ENCODE data around the gene TNFRSF21. TPM values are rescaled to one million over a fixed set of nuclear protein-coding genes. Genes with fewer than 3 reads are reported as not detected.

TNFRSF21 gene
- total and polyA plus RNA-seq, 9 of the 15 experiments (the other 6 are each of a cell fraction or from before 2014, with no cell fraction given), result 0.63 to 5.7 (median 2.2) TPM

GRCh38 chr6:47252633-47253032, 57.1 kb downstream of the TNFRSF21 start:
- BruUV-seq (replicated peaks), result no TSS peak
- no peak overlapping the region for H2AFZ ChIP-seq (ENCODE audit: low read depth, low read length)
- no peaks in the 10 kb centered on the region for H3K9me3 ChIP-seq (replicated peaks; ENCODE audit: control insufficient read depth, insufficient read depth, low read depth, low read length)
- no peak overlapping the region for H3K4me2 ChIP-seq (ENCODE audit: insufficient read depth, low read length)
- ChIA-PET POLR2A (interaction anchor here (1.3 to 1.4 kb wide), 2 partner anchors 10 kb away, joined by 6 to 9 read pairs; no protein-coding TSS in a partner anchor), CTCF (ENCODE audit: low intra/inter-chr PET ratio) (no interaction called here)
- DNase-seq (ENCODE audit: extremely low read depth in 1 of 4, low spot score in 3 of 4), result no peak
- WGBS (ENCODE audit: insufficient coverage, low coverage, missing lambda C conversion rate), result 70% methylated on average over 6 of the region's 6 CpGs
- no peaks in the 10 kb centered on the region for H4K20me1 ChIP-seq (replicated peaks; ENCODE audit: control insufficient read depth, insufficient read depth, low read length)
- H3K4me3 ChIP-seq, result no peak overlapping the region
- no peak overlapping the region for H3K27ac ChIP-seq (ENCODE audit: extremely low read depth, low read depth, low read length)
- no peaks in the 10 kb centered on the region for H3K36me3 ChIP-seq (ENCODE audit: control insufficient read depth, insufficient read depth, low read length)
- no peak for FAIRE-seq
- peaks cover 2 to 3% of the 10 kb centered on the region in 2 experiments; a peak in 3 of 5 replicates for H3K4me1 ChIP-seq (replicated peaks in 1 of 2; ENCODE audit: control insufficient read depth in 2 of 2, insufficient read depth in 2 of 2, low read length in 2 of 2)
- in situ Hi-C loops (cut with MboI) (no loop called here), intact Hi-C loops (cut with micrococcal nuclease) (no loop called here)
- H3K9ac ChIP-seq (ENCODE audit: insufficient read depth in 1 of 2, low read depth in 2 of 2, low read length in 2 of 2), result no peak overlapping the region
- H3K27me3 ChIP-seq (ENCODE audit: control insufficient read depth in 2 of 2, insufficient read depth in 2 of 2, low read length in 2 of 2), result no peaks in the 10 kb centered on the region
- peak; percentile 36; the same call in 1 of the 3 replicates for ATAC-seq
- H3K79me2 ChIP-seq (ENCODE audit: control insufficient read depth, insufficient read depth, low read length), result no peaks in the 10 kb centered on the region
- no peaks in the 10 kb centered on the region for H3K9me1 ChIP-seq (ENCODE audit: control insufficient read depth, insufficient read depth, low read length)
- TF ChIP-seq MEF2A (IDR thresholded peaks at IDR 0.05; ENCODE audit: control insufficient read depth, low read depth, low read length) (no peak), CTCF (IDR thresholded peaks at IDR 0.05 in 2 of 3, conservative IDR thresholded peaks at IDR 0.05 in 1 of 3; ENCODE audit: insufficient read depth in 2 of 3, low read depth in 1 of 3, low read length in 3 of 3) (0 out of 6 replicates have a peak, but pooled peaks of 1 of the 3 experiments have one; percentile 10)

- Histone ChIP-seq H3K9ac (ENCODE audit: insufficient read depth in 1 of 2, low read depth in 2 of 2, low read length in 2 of 2) (no peak overlapping the region), H3K4me1 (replicated peaks in 1 of 2; ENCODE audit: control insufficient read depth in 2 of 2, insufficient read depth in 2 of 2, low read length in 2 of 2) (peaks cover 7 to 14% of the 10 kb centered on the region in 2 experiments; a peak in 3 of 5 replicates), H3K4me2 (ENCODE audit: insufficient read depth, low read length) (no peak overlapping the region), H3K79me2 (ENCODE audit: control insufficient read depth, insufficient read depth, low read length) (no peaks in the 10 kb centered on the region), H4K20me1 (replicated peaks; ENCODE audit: control insufficient read depth, insufficient read depth, low read length) (no peaks in the 10 kb centered on the region), H3K36me3 (ENCODE audit: control insufficient read depth, insufficient read depth, low read length) (no peaks in the 10 kb centered on the region), H3K9me1 (ENCODE audit: control insufficient read depth, insufficient read depth, low read length) (no peaks in the 10 kb centered on the region), H3K4me3 (no peak overlapping the region), H3K9me3 (replicated peaks; ENCODE audit: control insufficient read depth, insufficient read depth, low read depth, low read length) (no peaks in the 10 kb centered on the region), H2AFZ (ENCODE audit: low read depth, low read length) (no peak overlapping the region), H3K27me3 (ENCODE audit: control insufficient read depth in 2 of 2, insufficient read depth in 2 of 2, low read length in 2 of 2) (no peaks in the 10 kb centered on the region), H3K27ac (ENCODE audit: extremely low read depth, low read depth, low read length) (no peak overlapping the region)
- in situ Hi-C loops (cut with MboI), result no loop called here
- CTCF ChIA-PET (ENCODE audit: low intra/inter-chr PET ratio), result no interaction called here
- DNase-seq (ENCODE audit: extremely low read depth in 1 of 4, low spot score in 3 of 4) (no peak), ATAC-seq (no peak), FAIRE-seq (no peak)
- WGBS (ENCODE audit: insufficient coverage, low coverage, missing lambda C conversion rate), result 41% methylated on average over 5 of the region's 5 CpGs
- POLR2A ChIA-PET, result no interaction called here
- no TSS peak for BruUV-seq (replicated peaks)
- intact Hi-C loops (cut with micrococcal nuclease), result no loop called here
- TF ChIP-seq FOXK2 (conservative IDR thresholded peaks at IDR 0.05 in 1 of 2, IDR thresholded peaks at IDR 0.05 in 1 of 2; ENCODE audit: low read depth in 2 of 2) (no peak), HDGF (IDR thresholded peaks at IDR 0.05) (no peak), ELK3 (CRISPR knock-in tag; IDR thresholded peaks at IDR 0.05) (no peak), NFYB (IDR thresholded peaks at IDR 0.05; ENCODE audit: extremely low read depth, insufficient read length) (no peak), MCM2 (IDR thresholded peaks at IDR 0.05; ENCODE audit: low read depth) (no peak), CBX3 (IDR thresholded peaks at IDR 0.05; ENCODE audit: borderline replicate concordance in 1 of 2, low read length in 2 of 2) (no peak), ZNF639 (CRISPR knock-in tag; conservative IDR thresholded peaks at IDR 0.05 in 1 of 2, IDR thresholded peaks at IDR 0.05 in 1 of 2) (no peak)
Measured at GRCh38 chr6:47251396-47251795, 58.3 kb downstream of the TNFRSF21 start.
